Chondrocyte (in vitro differentiated cells): ENCODE measurements around the gene RHOBTB1. TPM values are rescaled to one million over a fixed set of nuclear protein-coding genes. Genes with fewer than 3 reads are reported as not detected.
"Not testable (repeated sequence)": the region's sequence is repeated elsewhere in the genome, so short reads cannot be mapped to it uniquely, and the experiment has no call there.

Experiments
- DNase-seq: peaks from one replicate; pipeline ENCODE4 v3.0.0; 2021; ENCODE audit warnings: mixed read lengths, low spot score
- H3K27ac Mint-ChIP-seq: one replicate; pipeline ENCODE4 v1.8.0; 2021; ENCODE audit warnings: mild to moderate bottlenecking, moderate library complexity, mixed read lengths; ENCODE audit not compliant: unreplicated experiment
- H3K27me3 Mint-ChIP-seq: 2 replicates; pipeline ENCODE4 v1.8.0; 2021; ENCODE audit warnings: low read depth, mixed read lengths
- H3K36me3 Mint-ChIP-seq: 2 replicates; pipeline ENCODE4 v1.8.0; 2021; ENCODE audit warnings: low read depth, mixed read lengths
- H3K4me1 Mint-ChIP-seq: 2 replicates; pipeline ENCODE4 v1.8.0; 2021; ENCODE audit warnings: low read depth, mild to moderate bottlenecking, mixed read lengths
- H3K4me3 Mint-ChIP-seq: one replicate; pipeline ENCODE4 v1.8.0; 2021; ENCODE audit warnings: mild to moderate bottlenecking, moderate library complexity, mixed read lengths; ENCODE audit not compliant: unreplicated experiment
- H3K9me3 Mint-ChIP-seq: 2 replicates; pipeline ENCODE4 v1.8.0; 2021; ENCODE audit warnings: low read depth, mixed read lengths
- CTCF ChIP-seq: fragments of 200-600 bp; sonication (generic); IDR thresholded peaks from 2 replicates; pipeline ENCODE4 v1.5.0; 2021; ENCODE audit warnings: antibody characterized with exemption, mild to moderate bottlenecking, moderate library complexity
- total RNA-seq: library from RNA; stranded (reverse); gene quantifications from 3 replicates; pipeline ENCODE4 v1.2.1, GENCODE V29; 2021

RHOBTB1 gene
- total RNA-seq, 1 donor from 2014 or later, result 19.2 TPM

DNA sequence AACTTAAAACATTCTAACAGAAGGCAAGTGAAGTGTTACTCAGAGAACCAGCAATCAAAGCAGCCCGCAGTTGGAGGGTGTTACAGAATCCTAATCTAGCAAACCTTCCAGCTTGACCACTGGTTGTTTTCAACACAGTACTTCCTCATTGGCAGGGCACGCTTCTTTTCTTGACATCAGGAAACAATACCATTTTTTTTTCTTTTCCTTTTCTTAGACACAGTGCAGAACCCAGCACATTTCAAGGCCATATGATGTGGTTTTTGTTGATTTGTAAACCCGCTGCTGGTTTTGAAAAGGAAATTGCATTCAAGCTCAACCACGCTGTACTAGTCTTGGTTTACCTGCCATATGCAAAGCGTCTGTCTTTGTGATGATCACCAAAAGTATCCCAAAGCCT lies 33.4 kb downstream of the RHOBTB1 start:
- Mint-ChIP-seq H3K4me3 (no peak overlapping the region), H3K4me1 (peaks cover 81% of the 10 kb centered on the region), H3K27me3 (no peaks in the 10 kb centered on the region), H3K36me3 (peaks cover 8% of the 10 kb centered on the region), H3K9me3 (no peaks in the 10 kb centered on the region), H3K27ac (peak overlapping the region; percentile 43)
- no peak for TF ChIP-seq CTCF
- no peak for DNase-seq

- Mint-ChIP-seq H3K27me3 (no peaks in the 10 kb centered on the region), H3K9me3 (no peaks in the 10 kb centered on the region), H3K4me1 (peaks cover 69% of the 10 kb centered on the region), H3K27ac (no peak overlapping the region), H3K36me3 (peaks cover 8% of the 10 kb centered on the region), H3K4me3 (no peak overlapping the region)
- TF ChIP-seq CTCF, result no peak
- no peak for DNase-seq
Measured at GRCh38 chr10:60908896-60909295, 35.1 kb downstream of the RHOBTB1 start.

DNA sequence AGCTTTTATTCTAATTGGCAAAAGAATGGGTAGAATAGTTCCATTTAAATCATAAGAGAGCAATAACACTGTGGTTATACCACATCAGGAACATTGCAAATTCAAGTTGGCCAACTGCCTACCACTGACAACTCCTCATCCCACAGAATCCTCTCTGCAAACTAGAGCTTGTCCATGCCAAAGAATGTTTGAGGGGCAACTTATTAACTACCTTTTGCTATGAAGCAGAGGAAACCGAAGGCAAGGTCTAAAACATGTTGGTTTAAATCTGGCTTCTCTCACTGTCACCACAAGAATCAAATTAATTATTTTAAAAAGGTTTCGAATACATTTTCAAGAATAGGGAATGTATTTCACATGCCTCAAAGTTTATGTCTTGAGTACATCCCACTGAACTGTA lies 36.0 kb downstream of the RHOBTB1 start:
- peaks cover 63% of the 10 kb centered on the region for H3K4me1 Mint-ChIP-seq
- peaks cover 8% of the 10 kb centered on the region for H3K36me3 Mint-ChIP-seq
- no peaks in the 10 kb centered on the region for H3K9me3 Mint-ChIP-seq
- no peak for DNase-seq
- no peak overlapping the region for H3K27ac Mint-ChIP-seq
- H3K4me3 Mint-ChIP-seq, result no peak overlapping the region
- no peak for TF ChIP-seq CTCF
- no peaks in the 10 kb centered on the region for H3K27me3 Mint-ChIP-seq

- TF ChIP-seq CTCF, result no peak
- no peak for DNase-seq
Measured at GRCh38 chr10:60907236-60907635, 36.7 kb downstream of the RHOBTB1 start.

DNA sequence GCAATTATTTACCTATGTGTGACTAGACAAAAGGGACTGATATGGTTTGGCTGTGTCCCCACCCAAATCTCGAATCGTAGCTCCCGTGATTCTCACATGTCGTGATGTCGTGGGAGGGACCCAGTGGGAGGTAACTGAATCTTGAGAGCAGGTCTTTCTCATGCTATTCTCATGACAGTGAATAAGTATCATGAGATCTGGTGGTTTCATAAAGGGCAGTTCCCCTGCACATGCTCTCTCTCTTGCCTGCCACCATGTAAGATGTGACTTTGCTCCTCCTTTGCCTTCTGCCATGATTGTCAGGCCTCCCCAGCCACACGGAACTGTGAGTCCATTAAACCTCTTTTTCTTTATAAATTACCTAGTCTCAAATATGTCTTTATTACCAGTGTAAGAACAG lies 37.2 kb downstream of the RHOBTB1 start:
- not testable (repeated sequence) for H3K9me3 Mint-ChIP-seq, H3K27me3 Mint-ChIP-seq, H3K4me3 Mint-ChIP-seq, DNase-seq, H3K36me3 Mint-ChIP-seq
- Mint-ChIP-seq H3K4me1 (peaks cover 70% of the 10 kb centered on the region), H3K27ac (peak overlapping the region; percentile 59)

More at GRCh38 chr10:60907236-60907635, 36.7 kb downstream of the RHOBTB1 start:
- H3K9me3 Mint-ChIP-seq, result no peaks in the 10 kb centered on the region
- no peaks in the 10 kb centered on the region for H3K27me3 Mint-ChIP-seq
- H3K27ac Mint-ChIP-seq, result peak overlapping the region; percentile 59
- H3K36me3 Mint-ChIP-seq, result peaks cover 8% of the 10 kb centered on the region
- peaks cover 67% of the 10 kb centered on the region for H3K4me1 Mint-ChIP-seq
- no peak overlapping the region for H3K4me3 Mint-ChIP-seq

- TF ChIP-seq CTCF, result no peak
- peaks cover 71% of the 10 kb centered on the region for H3K4me1 Mint-ChIP-seq
- H3K27ac Mint-ChIP-seq, result no peak overlapping the region
- no peak overlapping the region for H3K4me3 Mint-ChIP-seq
- no peaks in the 10 kb centered on the region for H3K27me3 Mint-ChIP-seq
- peaks cover 8% of the 10 kb centered on the region for H3K36me3 Mint-ChIP-seq
- DNase-seq, result no peak
- no peaks in the 10 kb centered on the region for H3K9me3 Mint-ChIP-seq
Measured at GRCh38 chr10:60906411-60906810, 37.6 kb downstream of the RHOBTB1 start.
